GDM1 (cell line): ENCODE measurements around the gene ANK3.

ENCODE experiments used
- DNase-seq: peaks from one replicate; lab custom pipeline; 2025; lab: John Stamatoyannopoulos, UW

Gene ANK3

DNA sequence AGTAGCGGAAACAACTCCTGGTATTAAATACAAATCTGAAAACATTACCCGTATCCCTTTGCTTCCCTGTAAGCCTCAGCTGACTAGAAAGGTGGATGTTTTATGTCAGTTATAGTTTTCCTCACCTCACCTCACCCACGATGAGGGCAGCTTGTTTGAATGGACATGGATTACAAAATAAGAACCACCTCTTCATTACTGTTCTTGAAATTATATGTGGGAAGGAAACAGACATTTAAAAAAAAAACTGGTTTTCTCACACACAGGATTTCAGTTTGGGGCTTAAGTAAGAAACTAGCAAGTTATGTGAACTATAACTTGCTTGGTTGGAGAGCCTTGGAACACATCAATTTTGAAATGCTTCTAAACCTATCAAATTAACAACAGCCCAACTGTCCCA, 250.4 kb downstream of the ANK3 start:
- DNase-seq = no peak

- DNase-seq = no peak
Observed at GRCh38 chr10:60138842-60139241, 250.8 kb downstream of the ANK3 start.

- DNase-seq = no peak
Observed at GRCh38 chr10:60138026-60138425, 251.6 kb downstream of the ANK3 start.

DNA sequence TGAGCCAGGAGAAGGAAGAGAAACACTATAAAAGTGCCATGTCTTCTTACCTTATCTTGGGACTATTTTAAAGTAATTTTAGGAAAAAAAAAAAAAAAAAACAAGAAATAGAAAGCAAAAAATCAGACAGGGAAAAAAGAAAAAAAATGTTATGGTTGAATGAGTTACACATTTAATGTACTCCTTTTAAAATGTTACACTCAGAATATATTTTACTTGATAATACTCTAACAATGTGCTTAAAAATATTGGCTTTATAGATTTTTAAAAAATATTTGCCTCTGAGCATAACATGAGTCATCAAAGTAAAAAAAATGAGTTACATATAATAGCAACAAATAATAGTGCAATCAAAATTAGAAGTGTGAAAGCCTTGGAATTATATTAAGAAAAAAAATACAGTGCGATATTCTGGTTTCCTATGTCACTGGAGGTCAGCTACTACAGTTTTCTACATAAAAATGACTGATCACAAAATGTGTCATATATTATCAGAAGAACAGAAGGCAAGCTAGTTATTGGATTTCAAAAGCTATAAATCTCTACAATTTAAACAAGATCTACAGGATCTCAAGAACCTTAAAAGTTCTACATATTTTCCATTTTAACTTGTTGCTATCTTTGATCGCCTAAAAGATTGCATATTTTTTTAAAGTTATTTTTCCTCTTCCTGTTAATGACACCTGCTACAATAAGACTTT, 252.2 kb downstream of the ANK3 start:
- no peak for DNase-seq

GRCh38 chr10:60135020-60135419, 254.7 kb downstream of the ANK3 start:
- DNase-seq = no peak

DNA sequence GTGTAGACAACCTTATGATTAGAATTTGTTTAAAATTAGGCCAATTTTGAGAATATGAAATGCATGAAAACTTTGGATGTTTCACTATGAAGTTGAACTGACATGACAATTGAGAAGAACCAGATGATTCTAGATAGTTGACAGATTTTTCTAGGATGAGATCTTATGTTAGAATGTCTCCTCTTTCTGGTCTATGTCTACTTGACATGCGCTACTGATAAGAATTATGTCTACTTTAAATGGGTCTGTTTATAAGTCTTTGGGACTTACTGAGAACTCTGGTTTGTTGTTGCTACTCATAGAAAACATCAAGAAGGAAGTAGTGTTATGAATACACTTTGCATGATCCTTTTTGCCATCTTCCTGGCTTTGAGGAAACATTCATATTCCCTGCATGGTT, 255.1 kb downstream of the ANK3 start:
- no peak for DNase-seq

- no peak for DNase-seq
Observed at GRCh38 chr10:60130130-60130579, 259.5 kb downstream of the ANK3 start.

DNA sequence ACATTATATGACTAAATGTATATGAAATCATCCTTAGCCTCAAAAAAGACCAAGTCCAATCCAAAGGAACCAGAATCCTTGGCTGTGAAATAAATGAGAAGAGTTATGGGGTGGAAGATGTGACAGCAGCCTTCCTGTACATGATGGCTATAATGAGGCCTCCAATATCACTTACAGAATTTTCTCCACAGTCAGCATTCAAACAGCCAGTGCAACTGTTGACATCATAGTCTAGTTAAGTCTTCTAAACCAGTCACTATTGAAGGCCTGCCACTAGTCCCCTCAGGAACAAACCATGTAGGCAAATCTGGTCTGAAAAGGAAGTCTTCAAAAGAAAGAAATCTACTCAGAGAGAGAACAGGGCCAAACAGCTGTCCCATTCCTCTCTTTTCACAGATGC, 263.8 kb downstream of the ANK3 start:
- DNase-seq = no peak

DNA sequence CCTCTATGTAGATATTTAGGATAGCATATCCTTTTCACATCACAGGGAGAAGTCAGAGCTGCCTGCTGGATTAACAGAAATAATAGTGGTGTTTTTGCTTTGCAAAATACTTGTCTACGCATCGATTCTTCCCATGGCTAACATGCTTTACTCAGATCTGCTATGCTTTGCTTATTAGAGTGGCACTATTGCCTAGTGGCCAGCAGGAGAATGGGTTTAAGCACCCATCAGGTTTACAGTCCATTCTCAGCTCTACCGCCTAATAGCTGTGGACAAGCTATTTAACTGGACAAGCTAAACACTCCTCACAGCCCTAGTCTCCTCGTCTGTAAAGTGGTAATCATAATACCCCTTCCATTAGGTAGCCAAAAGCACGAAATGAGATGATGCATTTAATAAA, 265.1 kb downstream of the ANK3 start:
- no peak for DNase-seq

DNA sequence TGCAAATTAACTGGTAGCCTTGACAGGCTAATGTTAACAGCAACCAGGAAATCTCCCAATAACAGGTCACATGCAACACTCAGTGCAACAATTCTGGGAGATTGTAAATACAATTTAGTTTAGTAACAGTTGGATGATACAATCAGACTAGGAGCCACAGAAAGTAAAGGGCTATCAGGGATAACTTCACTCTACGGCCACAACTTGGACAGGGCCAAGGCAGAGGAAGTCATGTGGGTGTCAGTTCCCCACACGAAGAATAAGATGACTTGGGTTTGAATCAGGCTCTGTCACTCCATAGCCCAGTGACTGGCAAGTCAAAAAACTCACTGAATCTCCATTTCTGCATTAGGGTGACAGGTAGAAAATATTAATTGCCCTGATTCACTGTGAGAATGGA, 266.0 kb downstream of the ANK3 start:
- DNase-seq = no peak

DNA sequence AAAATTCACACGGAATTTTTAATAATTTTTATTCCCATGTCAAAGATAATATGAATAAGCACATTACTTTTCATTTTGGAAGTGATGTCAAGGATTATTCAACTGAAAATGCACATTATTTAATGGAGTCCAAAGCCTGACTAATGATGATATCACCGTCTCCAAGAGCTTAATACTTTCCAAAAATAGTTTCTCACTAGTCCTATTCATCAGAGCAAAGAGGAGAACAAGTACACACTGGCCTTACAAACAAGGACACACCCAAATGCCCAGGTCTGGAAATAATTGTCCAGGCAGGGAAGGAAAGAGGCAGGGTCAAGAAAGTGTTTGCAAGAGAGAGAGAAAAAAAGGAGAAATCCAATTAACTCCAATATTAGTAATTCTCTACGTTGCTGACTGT, 266.5 kb downstream of the ANK3 start:
- DNase-seq = no peak

DNA sequence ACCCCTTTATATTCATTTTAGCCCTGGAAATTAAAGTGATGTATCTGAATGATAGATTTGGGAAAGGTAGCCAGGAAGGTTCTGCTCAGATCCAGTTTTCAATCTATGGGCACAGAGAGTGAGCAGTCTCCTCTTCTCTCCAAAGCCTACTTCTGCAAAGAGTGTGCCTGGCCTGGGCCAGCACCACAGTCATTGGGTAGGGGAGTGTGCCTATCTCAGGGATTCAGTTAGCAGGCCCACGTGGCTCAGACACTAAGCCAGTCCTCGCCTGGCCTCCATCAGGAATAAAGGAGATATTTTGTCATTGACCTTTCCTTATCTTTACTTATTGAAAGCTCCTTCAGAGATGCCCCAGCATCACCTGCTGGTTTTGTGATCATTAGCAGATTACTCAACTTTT, 267.5 kb downstream of the ANK3 start:
- DNase-seq = no peak

DNA sequence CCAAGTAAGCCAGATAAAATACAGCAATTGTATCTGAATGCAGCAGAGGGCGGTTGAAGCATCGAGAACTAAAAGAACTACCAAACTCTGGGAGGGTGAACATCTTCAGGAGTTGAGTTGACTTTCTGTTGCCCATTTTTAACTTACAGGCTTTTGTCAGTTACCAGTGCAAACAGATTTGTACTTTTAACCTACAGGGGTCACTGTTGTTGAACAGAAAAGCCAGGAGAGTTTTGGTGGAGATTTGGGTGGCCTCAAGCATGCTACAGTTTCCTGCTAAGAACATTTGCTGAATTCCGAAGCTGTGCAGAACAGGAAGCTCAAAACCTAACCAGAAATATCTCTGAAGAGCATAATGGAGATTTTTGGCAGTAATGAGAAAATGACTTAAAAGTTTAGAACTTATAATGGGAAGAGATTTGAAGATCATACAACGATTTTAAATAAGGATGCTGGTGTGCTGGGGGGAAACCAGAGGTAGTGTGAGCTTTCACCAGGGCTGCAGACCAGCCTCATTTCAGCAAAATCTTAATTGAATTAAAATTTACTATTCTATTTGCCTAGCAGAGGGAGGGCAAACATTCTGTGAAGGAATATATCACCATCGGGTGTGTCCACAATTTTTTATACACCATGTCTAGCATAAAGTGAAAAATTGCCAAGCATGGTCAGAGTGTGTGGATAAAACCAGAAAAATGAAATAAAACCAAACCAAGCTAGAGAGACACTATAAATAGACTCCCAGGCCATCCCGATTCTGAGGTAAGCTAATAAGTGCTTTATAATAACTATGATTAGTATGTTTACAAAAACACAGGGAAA, 274.7 kb downstream of the ANK3 start:
- peak; percentile 70 for DNase-seq

- DNase-seq = no peak
Observed at GRCh38 chr10:60110739-60111138, 278.9 kb downstream of the ANK3 start.

DNA sequence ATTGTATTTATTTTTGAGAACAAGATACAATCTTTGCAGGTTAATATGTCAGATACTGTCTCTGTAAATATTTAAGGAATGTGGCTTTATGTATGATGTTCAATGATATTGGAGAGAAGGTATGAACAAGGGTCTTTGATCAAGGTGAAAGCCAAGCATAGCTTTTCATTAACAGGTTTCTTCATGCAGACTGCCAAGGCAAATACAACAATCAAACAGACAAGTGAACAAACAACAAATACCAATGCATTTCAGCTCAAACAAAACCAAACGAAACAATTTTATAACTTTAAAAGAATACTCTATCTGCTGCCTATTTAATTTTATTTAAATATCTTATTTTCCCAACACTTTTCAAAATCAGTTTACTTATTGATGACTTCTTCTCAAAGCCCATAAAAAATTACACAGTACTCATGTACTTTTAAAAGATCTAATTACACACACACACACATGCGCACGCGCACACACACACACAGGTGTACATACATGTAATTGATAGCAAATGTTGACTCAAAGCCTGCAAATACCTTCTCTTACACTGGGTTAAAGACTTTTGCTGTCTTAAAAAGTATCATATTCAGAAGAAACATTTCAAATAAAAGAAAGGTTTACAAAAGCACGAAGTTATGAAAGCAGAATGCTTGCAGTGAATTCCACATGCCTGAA, 282.2 kb downstream of the ANK3 start:
- DNase-seq = no peak

DNA sequence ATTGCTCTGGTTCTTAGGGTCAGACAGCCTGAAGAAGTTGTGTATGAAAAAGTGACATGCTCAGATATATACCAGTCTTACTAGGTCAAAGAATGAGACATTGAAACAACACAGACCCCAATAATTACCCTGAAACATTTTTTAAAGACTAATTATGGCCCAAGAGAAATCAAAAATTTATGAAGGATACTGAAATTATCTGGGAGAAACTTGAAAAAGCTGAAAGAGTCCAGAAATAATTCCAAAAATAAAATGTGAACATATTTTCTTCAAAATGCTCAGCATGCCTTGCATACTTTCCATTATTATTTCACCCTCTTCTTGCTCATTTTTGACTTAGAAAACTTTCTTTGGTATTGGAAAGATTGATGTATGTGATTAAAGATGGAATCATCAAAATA, 284.4 kb downstream of the ANK3 start:
- DNase-seq = no peak

DNA sequence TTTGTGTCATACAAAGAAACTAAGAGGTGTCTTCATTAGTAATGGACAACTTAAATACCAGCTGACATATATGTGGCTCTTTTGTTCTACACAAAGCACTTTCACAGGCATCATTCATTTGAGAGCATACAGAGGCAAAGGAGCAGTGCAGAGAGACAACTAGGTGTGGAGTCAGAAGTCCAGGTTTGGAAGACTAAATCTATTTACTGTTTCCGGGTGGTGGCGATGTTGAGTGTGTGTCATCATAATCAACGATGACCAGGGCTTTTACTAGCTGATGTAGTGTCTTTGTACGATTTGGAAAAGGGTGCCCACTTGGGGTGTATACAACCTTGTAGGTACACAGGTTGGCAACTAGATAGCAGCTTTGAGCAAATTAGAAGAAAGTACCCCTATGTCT, 287.9 kb downstream of the ANK3 start:
- no peak for DNase-seq

GRCh38 chr10:60099998-60100747, 289.5 kb downstream of the ANK3 start:
- DNase-seq = no peak

DNA sequence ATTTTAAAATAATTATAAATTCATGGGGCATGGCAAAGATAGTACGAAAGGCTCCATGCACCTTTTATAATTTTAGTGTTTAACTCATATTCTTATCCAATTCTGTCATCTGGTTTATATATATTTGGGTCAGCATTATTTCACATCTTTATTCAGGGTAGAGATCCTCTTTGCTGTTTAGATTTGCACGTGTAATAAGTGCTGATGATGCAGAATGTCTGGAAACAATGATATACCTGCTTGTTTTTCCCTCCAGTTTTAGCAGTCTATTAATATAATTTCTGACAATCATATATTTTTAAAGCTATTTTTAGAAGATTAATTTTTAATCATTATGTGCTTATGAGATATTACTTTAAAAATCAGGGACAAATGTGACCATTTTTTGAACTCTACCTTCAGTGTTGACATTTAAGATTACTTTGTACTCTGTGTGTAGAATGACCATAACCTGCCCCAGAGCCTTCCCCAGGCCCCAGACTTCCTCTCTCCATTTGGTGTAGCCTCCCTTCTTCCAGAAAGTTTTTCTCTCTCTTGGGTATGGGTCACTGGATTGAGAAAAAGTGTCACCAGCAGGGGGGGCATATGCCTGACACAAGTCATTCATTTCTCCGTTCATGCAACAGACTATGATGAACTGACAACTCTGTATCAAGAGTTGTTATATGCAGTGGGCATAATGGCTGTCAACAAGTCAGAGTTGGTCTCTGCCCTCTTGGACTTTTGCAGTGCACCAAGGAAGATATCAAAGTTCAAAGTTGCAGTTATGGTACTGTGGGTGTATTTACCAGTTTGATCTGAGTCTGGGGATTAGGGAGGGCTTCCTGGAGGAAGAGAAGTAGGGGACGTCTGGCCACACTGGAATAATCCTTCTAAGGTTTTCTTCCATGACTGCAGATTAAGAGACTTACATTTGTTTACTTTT, 290.7 kb downstream of the ANK3 start:
- DNase-seq = no peak

DNA sequence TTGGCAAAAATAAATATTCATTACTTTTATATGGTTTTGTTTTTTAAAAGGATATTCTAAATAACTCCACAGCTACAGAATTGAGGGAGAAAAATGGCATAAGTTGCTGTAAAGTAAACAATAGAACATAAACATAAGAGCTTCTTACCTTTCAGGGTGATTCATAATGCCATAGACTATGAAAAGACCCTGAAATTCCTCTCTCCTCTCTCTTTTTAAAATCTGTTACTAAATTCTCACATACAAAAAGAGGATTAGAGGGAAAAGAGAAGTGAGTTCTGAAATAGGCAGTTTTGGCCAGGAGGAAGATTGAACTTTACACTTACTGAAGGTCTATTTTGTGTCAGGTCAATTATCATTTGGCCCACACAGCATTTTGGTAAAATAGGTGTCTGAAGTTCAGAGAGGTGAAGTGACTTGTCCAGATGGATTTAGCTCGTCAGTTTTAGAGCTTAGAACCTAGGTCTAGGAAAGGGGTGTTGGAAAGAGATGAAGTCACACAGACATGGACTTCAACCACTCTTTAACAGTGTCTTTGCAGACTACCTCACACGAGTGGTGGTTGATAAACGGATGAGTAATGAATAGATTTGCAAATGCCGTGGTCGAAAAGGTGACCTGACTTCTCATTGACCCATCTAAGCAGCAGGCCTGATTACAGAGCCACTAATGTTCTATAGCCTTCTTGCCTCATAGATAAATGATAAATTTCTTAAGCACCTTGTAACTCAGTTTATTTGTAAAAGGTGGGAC, 292.7 kb downstream of the ANK3 start:
- DNase-seq = no peak
